ENCODE results near the gene TMEM191B.
"Not testable (repeated sequence)": the region's sequence is repeated elsewhere in the genome, so short reads cannot be mapped to it uniquely, and the experiment has no call there.

DNA sequence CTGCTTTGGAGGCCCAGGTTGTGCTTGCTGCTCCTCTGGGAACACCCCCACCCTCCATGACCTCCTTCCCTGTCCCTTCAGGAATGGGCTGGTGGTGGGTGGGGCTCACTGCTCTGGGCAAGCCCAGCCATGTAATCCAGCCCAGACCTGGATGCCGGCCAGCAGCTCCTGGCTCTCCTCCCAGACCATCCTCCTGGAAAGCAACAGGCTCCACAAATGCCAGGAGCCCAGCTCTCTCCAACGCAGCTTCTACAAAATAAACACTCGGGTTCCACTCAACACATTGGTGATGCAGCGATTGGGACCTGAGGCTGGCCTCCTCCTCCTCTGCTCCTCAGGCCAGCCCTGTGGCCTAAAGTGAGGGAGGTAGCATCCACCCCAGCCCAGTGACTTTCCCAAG lies 30.9 kb downstream of the TMEM191B start:
- TF ChIP-seq, protein P1, sequence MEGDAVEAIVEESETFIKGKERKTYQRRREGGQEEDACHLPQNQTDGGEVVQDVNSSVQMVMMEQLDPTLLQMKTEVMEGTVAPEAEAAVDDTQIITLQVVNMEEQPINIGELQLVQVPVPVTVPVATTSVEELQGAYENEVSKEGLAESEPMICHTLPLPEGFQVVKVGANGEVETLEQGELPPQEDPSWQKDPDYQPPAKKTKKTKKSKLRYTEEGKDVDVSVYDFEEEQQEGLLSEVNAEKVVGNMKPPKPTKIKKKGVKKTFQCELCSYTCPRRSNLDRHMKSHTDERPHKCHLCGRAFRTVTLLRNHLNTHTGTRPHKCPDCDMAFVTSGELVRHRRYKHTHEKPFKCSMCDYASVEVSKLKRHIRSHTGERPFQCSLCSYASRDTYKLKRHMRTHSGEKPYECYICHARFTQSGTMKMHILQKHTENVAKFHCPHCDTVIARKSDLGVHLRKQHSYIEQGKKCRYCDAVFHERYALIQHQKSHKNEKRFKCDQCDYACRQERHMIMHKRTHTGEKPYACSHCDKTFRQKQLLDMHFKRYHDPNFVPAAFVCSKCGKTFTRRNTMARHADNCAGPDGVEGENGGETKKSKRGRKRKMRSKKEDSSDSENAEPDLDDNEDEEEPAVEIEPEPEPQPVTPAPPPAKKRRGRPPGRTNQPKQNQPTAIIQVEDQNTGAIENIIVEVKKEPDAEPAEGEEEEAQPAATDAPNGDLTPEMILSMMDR (IDR thresholded peaks at IDR 0.05 in 4 of 5, conservative IDR thresholded peaks at IDR 0.05 in 1 of 5): not testable (repeated sequence)
- TF ChIP-seq POLR2A (IDR thresholded peaks at IDR 0.05): not testable (repeated sequence)
